DMS114 treated with DMSO at 0.1 percent for 48 hours (cell line): ENCODE measurements around the gene CAMKK1.

Source experiments
- DNase-seq: peaks from one replicate; lab custom pipeline; 2025; ENCODE audit not compliant: unreplicated experiment; lab: John Stamatoyannopoulos, UW

The CAMKK1 gene

GRCh38 chr17:3893003-3893719 is at the start of gene CAMKK1:
Gene CAMKK1 (minus strand): TSS chr17:3893053. CDS start chr17:3885687, 7,366 bp downstream.
- peak; percentile 64 for DNase-seq

- DNase-seq = no peak
These were observed 48.3 kb upstream of the CAMKK1 start for GRCh38 chr17:3940965-3941698.

GRCh38 chr17:3937359-3937758 is 44.5 kb upstream of the CAMKK1 start:
- DNase-seq = no peak

- DNase-seq = no peak
These were observed 43.0 kb upstream of the CAMKK1 start for GRCh38 chr17:3935825-3936355.

- peak; percentile 47 for DNase-seq
These were observed 42.3 kb upstream of the CAMKK1 start for GRCh38 chr17:3935140-3935542.

GRCh38 chr17:3929764-3930163 is 36.9 kb upstream of the CAMKK1 start:
- DNase-seq = no peak

GRCh38 chr17:3929181-3929580 is 36.3 kb upstream of the CAMKK1 start:
- no peak for DNase-seq

GRCh38 chr17:3928406-3928805 is 35.6 kb upstream of the CAMKK1 start:
- DNase-seq = no peak

- no peak for DNase-seq
These were observed 34.9 kb upstream of the CAMKK1 start for GRCh38 chr17:3927628-3928340.

GRCh38 chr17:3926860-3927627 is 34.2 kb upstream of the CAMKK1 start:
- DNase-seq = no peak

- DNase-seq = no peak
These were observed 33.0 kb upstream of the CAMKK1 start for GRCh38 chr17:3925684-3926485.

GRCh38 chr17:3924512-3925350 is 31.9 kb upstream of the CAMKK1 start:
- no peak for DNase-seq

GRCh38 chr17:3923466-3924190 is 30.8 kb upstream of the CAMKK1 start:
- DNase-seq = no peak

GRCh38 chr17:3922765-3923164 is 29.9 kb upstream of the CAMKK1 start:
- DNase-seq = no peak

- no peak for DNase-seq
These were observed 28.9 kb upstream of the CAMKK1 start for GRCh38 chr17:3921502-3922319.

GRCh38 chr17:3921006-3921405 is 28.2 kb upstream of the CAMKK1 start:
- no peak for DNase-seq

GRCh38 chr17:3919123-3919624 is 26.3 kb upstream of the CAMKK1 start:
- no peak for DNase-seq
